ENCODE measurements around the gene PPP4R3A.
"Not testable (repeated sequence)": the region's sequence is repeated elsewhere in the genome, so short reads cannot be mapped to it uniquely, and the experiment has no call there.

Gene PPP4R3A

DNA sequence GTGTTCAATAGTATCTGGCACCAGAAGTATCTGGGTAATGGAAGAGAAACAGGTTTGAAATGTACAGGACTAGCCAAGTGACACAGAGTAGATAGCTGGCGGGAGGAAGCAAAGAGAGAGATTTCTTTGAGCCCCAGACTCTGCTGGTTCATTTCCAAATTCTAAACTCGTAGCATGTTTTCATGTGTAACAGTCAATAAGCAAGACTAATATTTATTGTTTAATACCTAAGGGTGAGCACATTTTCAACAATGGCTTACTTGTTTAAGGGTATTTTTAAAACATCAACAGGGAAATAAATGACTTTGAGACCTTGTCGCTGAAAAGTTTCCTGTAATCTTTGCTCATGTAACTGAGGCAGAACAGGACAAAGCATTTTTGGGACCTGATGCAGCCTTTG, 80.7 kb downstream of the PPP4R3A start:
- no peak for DNase-seq

GRCh38 chr14:91428931-91429330, 81.2 kb downstream of the PPP4R3A start:
- not testable (repeated sequence) for DNase-seq

DNA sequence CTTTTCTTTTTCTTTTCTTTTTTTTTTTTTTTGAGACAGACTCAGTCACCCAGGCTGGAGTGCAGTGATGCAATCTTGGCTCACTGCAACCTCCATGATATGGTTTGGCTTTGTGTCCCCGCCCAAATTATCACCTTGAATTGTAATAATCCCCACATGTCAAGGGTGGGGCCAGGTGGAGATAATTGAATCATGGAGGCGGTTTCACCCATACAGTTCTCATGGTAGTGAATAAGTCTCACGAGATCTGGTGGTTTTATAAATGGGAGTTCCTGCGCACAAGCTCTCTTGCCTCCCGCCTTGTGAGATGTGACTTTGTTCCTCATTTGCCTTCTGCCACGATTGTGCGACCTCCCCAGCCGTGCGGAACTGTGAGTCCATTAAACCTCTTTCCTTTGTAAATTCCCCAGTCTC, 84.6 kb downstream of the PPP4R3A start:
- DNase-seq, result not testable (repeated sequence)

DNA sequence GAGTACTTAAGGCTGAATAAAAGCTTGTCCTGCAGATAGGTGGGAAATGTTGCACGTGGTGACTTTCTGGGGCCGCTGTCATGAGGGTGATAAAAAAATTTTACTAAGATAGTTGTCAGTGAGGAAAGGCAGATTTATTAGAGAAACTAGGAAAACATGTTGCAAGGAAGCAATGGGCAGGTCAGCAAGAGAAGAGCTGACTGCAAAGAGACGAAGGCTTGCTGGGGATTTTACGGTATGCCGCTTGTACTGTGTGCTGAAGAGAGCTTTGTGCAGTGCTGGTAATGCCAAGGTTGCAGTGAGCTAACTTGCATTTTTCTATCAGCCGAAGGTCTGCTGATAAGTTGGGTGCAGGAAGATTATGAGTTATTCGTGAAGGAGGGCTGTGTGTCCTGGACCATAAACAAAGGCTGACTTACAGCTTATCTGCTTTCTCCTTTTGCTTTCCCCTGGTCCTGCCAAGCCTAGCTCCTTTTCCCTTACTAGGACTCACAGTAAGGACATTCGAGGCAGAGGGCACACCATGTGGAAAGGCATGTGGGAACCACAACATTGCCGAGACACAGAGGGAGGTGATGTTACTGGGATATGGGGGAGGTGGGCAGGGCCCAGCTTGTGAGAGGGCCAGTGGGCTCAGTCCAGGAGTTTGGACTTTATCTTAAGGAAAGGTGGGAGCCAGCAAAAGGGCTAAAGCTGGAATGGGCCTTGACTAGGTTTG, 85.1 kb downstream of the PPP4R3A start:
- no peak for DNase-seq

GRCh38 chr14:91420686-91421085, 89.4 kb downstream of the PPP4R3A start:
- no peak for DNase-seq

DNA sequence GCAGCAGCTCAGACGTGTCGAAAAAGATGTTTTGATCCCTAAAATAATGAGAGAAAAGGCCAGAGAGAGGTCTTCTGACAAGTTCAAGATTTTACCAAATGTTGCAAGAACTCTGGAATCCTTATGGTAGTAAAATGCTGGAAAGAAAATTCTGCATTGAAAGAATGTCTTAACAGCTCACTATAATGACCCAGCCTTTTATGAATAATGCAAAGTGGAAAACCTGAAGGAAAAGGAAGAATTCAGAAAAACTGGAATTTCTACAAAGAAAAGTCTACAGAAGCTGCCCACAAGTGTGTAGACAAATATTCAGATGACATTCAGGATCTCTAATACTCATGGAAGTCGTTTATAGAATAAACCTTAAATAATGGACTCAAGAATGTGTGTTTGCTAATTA, 90.7 kb downstream of the PPP4R3A start:
- DNase-seq, result no peak

DNA sequence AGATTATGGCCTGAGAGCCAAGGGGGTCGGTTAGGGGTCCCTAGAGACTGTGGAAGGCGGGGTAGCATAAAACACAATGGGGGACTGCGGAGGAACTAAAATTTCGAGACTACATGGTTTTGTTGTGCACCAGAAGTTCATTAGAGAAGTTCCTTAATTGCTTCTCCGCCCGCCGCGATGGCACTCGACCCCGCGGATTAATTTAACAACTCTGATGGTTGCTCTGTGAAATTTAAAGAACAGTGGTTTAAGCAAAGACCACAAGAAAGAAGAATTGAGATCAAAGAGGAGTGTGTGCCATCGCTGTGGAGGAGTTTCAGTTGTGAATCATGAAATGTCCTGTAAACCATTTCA, 91.1 kb downstream of the PPP4R3A start:
- DNase-seq, result peak; percentile 77

GRCh38 chr14:91418387-91419043, 91.6 kb downstream of the PPP4R3A start:
- peak; percentile 87 for DNase-seq

DNA sequence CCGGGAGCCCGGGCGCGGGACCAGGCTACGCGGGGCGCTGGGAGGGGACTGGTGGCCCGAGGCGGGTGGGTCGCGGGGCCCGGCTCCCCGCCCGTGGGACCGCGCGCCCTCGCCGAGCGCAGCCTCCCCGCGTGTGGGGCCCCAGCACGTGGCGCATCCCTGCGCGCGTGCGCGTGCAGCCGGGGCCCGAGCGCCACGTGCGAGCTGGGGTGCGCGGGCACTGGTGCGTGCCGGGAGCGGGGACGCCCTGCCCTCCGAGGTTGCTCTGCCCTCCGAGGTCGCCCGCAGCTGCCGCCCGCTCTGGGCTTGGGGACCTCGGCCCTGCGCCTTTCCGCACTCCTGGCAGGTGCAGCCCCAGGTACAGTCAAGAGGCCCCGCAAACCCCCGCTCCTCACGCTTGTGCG, 92.1 kb downstream of the PPP4R3A start:
- DNase-seq, result peak; percentile 71

DNA sequence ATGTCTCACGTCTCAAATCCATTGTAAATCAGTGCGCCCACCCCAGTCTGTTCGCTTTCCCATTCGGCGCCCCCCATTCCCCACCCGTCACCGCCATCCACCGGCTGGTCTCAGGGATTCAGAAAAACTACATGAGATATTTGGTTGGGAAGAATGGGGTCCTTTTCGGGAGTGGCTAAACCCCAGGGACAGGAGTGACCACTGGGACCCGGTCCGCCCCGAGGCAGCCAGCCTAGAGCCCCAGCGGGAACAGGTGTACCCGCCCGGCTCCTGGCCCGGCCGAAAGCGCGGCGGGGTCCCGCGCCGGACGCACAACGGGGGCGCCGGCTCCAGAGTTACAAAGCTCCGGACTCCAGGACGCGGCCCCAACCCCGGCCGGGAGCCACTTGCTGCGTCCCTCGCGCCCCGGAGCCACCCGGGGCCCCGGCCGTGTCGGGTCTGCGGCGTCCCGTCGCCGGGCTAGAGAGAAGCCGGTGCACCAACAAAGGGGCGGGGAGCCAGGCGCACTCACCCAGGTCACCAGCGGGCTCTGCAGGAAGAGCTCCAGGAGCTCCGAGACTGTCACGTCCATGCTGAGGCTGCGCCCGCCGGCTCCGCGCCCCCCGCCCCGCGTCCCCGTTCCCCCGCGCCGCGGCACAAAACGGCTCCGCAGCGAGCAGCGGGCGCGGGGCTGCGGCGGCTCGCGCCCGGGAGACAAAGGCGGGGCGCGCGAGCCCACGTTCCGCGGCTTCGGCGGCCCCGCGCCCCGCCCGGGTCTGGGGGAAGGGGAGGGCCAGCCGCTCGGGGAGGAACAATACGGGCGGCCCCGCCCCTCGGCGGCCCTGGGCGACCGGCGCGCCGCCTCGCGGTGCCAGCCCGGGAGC, 92.8 kb downstream of the PPP4R3A start, which contains the start of gene CCDC88C:
Gene CCDC88C (minus strand): TSS at position 701 of the 863 bp plus-strand sequence. CDS start 130 bp downstream, at position 571.
- DNase-seq, result peak; percentile 86

DNA sequence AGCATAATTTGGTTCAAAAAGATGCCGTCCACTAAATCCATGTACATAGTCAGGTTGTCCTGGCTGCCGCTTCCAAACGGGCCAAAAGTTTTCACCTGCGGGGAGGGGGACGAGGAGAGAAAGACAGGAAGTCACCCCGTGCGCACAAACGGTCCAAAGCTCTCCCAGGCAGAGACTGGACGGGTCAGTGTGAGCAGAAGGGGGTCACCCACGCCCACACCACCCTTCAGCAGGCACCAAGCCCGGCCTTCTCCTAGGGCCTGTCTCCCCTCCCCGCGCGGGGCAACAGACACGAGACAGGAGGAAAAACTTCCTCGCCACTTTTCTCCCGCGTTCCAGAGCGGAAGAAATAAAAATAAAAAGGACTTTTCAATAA, 93.4 kb downstream of the PPP4R3A start:
- DNase-seq, result no peak

DNA sequence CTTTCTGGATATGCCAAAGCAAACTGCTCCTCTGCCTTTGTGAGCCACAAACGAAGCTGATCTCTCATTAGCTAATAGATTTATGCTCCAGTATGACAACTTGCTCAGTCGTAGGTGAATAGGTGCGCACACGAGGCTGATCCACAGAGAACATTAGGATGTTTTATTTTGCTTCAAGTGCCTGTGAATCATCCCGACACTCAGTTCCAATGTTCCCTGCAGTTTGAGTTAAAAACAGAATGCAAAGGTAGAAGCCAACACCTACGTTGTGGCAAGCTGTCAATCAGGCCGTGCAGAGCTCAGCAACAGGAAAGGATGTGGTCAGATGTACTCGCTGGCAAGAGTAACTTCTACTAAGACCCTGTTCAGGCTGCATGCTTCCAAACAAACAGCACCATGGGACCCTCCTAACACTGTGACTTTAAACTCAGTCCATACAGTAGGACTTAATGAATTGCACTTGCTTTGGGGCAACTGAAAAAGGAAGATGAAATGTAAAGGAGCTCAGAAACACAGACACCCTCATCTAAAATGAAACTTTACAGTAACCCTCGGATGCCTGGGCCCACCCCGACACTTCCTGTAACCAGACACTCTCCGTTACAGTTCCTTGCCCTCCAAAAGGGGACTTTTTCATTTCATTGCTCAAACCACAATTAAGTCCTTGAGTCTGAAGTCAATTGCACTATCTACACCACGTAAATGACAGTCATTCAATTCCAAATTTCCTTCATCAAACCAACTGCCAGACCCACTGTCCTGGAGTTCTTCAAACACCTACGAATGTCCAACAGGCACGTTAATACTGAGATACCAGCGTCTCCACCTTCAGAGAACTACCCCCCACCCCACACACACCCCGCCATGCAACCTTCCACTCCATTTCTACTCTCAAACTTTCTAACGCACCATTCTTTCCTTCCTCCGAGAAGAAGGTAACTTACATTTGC, 94.0 kb downstream of the PPP4R3A start:
- peak; percentile 75 for DNase-seq

DNA sequence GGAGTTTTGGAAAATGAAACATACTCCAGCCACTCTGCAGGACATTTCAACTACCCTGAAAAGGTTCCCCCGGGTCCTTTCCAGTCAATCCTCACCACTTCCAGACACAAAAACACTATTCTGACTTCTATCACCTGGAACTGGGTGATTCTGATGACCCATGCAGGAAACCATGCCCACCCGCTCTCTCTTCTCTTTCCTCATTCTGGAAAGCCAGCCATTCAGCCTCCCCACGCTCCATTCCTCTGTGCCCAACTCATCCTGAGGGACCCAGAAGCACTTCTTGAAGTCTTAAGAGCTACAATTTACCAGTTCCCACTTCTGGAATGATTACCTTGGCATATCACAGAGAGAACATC, 95.7 kb downstream of the PPP4R3A start:
- DNase-seq, result no peak

- peak; percentile 61 for DNase-seq
These were observed 96.3 kb downstream of the PPP4R3A start for GRCh38 chr14:91413547-91414474.

DNA sequence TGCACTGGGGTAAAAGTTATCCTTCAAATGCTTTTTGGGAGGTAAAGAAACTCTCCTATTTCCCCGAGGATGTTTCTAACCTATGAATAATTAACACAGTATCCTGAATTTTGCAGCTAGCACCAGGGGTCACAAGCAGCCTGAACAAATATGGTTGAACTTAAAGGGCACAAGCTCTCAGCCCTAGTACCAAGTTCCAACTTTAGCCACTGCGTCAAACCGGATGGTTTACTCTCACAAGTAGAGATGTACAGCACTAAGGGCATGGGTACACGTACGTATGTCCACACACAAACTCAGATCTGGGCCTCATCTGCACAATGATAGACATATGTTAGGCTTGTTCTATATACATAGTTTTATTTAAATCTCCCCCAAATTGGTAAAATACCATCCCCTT, 97.2 kb downstream of the PPP4R3A start:
- DNase-seq, result no peak

DNA sequence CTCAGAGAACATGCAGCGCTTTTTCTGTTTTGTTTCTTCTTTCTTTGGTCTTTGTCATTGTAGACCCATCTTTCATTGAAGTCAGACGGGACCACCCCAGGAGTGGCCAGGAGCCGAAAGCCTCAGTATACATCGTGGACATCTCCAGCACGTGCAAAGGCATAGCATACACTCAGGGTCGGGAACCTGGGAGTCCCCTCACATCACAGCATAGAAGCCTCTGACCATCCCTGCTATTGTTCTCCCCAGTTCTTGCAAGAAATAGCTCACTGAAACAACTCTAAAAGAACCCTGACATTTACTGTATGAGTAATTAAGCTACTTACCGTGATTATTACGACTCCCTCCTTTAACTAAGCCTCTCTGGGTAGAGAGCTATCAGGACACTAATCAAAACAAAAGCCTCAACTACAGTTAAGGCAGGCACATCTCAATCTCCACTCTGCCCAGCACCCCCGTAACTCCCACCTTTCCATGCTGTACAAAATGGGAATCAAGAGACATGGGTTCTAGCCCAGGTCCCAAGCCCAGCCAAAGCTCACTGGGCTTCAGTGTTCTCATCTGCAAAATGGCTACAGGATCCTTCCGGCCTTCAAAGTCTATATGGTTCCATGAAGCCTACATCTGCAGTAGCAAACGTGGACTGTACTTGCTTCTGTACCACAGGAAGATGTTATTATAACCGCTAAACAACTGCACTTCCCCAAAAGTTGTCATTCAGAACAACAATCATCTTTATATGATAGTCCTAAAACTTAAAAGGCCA, 99.2 kb downstream of the PPP4R3A start:
- no peak for DNase-seq

GRCh38 chr14:91409928-91410718, 100.0 kb downstream of the PPP4R3A start:
- no peak for DNase-seq

DNA sequence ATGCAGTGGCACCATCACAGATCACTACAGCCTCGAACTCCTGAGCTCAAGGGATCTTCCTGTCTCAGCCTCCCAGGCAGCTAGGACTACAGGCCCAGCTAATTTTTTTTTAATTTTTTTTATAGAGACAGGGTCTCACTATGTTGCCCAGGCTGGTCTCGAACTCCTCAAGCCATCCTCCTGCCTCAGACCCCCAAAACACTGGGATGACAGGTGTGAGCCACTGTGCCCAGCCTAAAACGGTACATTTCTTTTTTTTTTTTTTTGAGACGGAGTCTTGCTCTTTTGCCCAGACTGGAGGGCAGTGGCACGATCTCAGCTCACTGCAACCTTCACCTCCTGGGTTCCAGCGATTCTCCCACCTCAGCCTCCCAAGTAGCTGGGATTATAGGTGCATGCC, 100.9 kb downstream of the PPP4R3A start:
- not testable (repeated sequence) for DNase-seq
